Mesenchymal stem cell (in vitro differentiated cells and primary cell): ENCODE measurements around the gene SMARCA1.

Source experiments
- DNase-seq: peaks from one replicate; pipeline ENCODE4 v3.0.0-alpha.2; 2013
- H2AFZ ChIP-seq: one replicate; pipeline ENCODE4 v1.6.1; 2013; ENCODE audit warnings: low read depth, mild to moderate bottlenecking, control low read depth, inconsistent platforms, low read length, moderate library complexity
- H2AK5ac ChIP-seq: 2 replicates; pipeline ENCODE4 v1.6.1; 2013; ENCODE audit warnings: low read length, moderate library complexity, mild to moderate bottlenecking, inconsistent platforms; ENCODE audit not compliant: severe bottlenecking
- H2BK120ac ChIP-seq: one replicate; pipeline ENCODE4 v1.6.1; 2013; ENCODE audit warnings: low read depth, mild to moderate bottlenecking, inconsistent platforms, low read length, moderate library complexity
- H2BK12ac ChIP-seq, 2 experiments: one replicate each; pipeline ENCODE4 v1.6.1; 2013; ENCODE audit warnings: inconsistent platforms in 2 of 2, low read length in 2 of 2, mild to moderate bottlenecking in 2 of 2, moderate library complexity in 2 of 2, control low read depth in 1 of 2
- H2BK15ac ChIP-seq: one replicate; pipeline ENCODE4 v1.6.1; 2013; ENCODE audit warnings: mild to moderate bottlenecking, low read depth, inconsistent platforms; ENCODE audit not compliant: poor library complexity, severe bottlenecking
- H2BK5ac ChIP-seq: 2 replicates; pipeline ENCODE4 v1.6.1; 2013; ENCODE audit warnings: low read depth, mild to moderate bottlenecking, low read length, control low read depth, inconsistent platforms; ENCODE audit not compliant: poor library complexity, severe bottlenecking
- H3K14ac ChIP-seq, 2 experiments: one replicate each; pipeline ENCODE4 v1.6.1; 2013; ENCODE audit warnings: inconsistent platforms in 2 of 2, low read length in 2 of 2, control low read depth in 1 of 2, mild to moderate bottlenecking in 1 of 2, moderate library complexity in 1 of 2
- H3K18ac ChIP-seq, 2 experiments: one replicate each; pipeline ENCODE4 v1.6.1; 2013; ENCODE audit warnings: inconsistent platforms in 2 of 2, low read length in 2 of 2, control low read depth in 1 of 2, low read depth in 1 of 2, mild to moderate bottlenecking in 1 of 2
- H3K23ac ChIP-seq, 2 experiments: one replicate each; pipeline ENCODE4 v1.6.1; 2013; ENCODE audit warnings: inconsistent platforms in 2 of 2, low read length in 2 of 2, mild to moderate bottlenecking in 2 of 2, moderate library complexity in 2 of 2, control low read depth in 1 of 2
- H3K27ac ChIP-seq: 2 replicates; pipeline ENCODE4 v1.5.1; 2013; ENCODE audit warnings: mild to moderate bottlenecking, moderate library complexity, low read length, control low read depth, inconsistent platforms; ENCODE audit not compliant: poor library complexity, severe bottlenecking
- H3K27me3 ChIP-seq, 2 experiments: 2 replicates each; pipeline versions ENCODE4 v1.6.1 to v1.7.0; 2013; ENCODE audit warnings: low read length in 2 of 2, mild to moderate bottlenecking in 2 of 2, moderate library complexity in 2 of 2, control low read depth in 1 of 2, inconsistent platforms in 1 of 2; ENCODE audit not compliant: control insufficient read depth in 1 of 2, insufficient read depth in 1 of 2
- H3K36me3 ChIP-seq, 2 experiments: 2 replicates each; pipeline versions ENCODE4 v1.6.1 to v1.7.0; 2013; ENCODE audit warnings: low read length in 2 of 2, control low read depth in 1 of 2, inconsistent platforms in 1 of 2, low read depth in 1 of 2, mild to moderate bottlenecking in 1 of 2; ENCODE audit not compliant: insufficient read depth in 2 of 2, control insufficient read depth in 1 of 2
- H3K4ac ChIP-seq, 2 experiments: one replicate each; pipeline ENCODE4 v1.6.1; 2013; ENCODE audit warnings: inconsistent platforms in 2 of 2, low read length in 2 of 2, mild to moderate bottlenecking in 2 of 2, moderate library complexity in 2 of 2, control low read depth in 1 of 2, low read depth in 1 of 2
- H3K4me1 ChIP-seq: 2 replicates; pipeline ENCODE4 v1.6.1; 2013; ENCODE audit warnings: low read depth, low read length, control low read depth; ENCODE audit not compliant: control insufficient read depth, insufficient read depth
- H3K4me2 ChIP-seq: 2 replicates; pipeline ENCODE4 v1.6.1; 2013; ENCODE audit warnings: low read length, mild to moderate bottlenecking, inconsistent platforms; ENCODE audit not compliant: poor library complexity, severe bottlenecking
- H3K4me3 ChIP-seq, 2 experiments: 2 replicates each; pipeline versions ENCODE4 v1.5.1 to v1.7.0; 2013; ENCODE audit warnings: low read length in 2 of 2, mild to moderate bottlenecking in 2 of 2, control low read depth in 1 of 2, low read depth in 1 of 2; ENCODE audit not compliant: insufficient read depth in 1 of 2
- H3K79me1 ChIP-seq: replicated peaks from 2 replicates; pipeline ENCODE4 v1.6.1; 2013; ENCODE audit warnings: mild to moderate bottlenecking, control low read depth, low read length, inconsistent platforms; ENCODE audit not compliant: poor library complexity, severe bottlenecking
- H3K9ac ChIP-seq: 2 replicates; pipeline ENCODE4 v1.7.0; 2013; ENCODE audit warnings: mild to moderate bottlenecking, low read length, moderate library complexity
- H3K9me3 ChIP-seq: 2 replicates; pipeline ENCODE4 v1.7.0; 2013; ENCODE audit warnings: mild to moderate bottlenecking, low read length; ENCODE audit not compliant: control insufficient read depth
- H4K8ac ChIP-seq: one replicate; pipeline ENCODE4 v1.6.1; 2013; ENCODE audit warnings: inconsistent platforms, mild to moderate bottlenecking, low read length, moderate library complexity
- H4K91ac ChIP-seq: one replicate; pipeline ENCODE4 v1.6.1; 2013; ENCODE audit warnings: mild to moderate bottlenecking, low read length, inconsistent platforms
- WGBS: methylation state at CpG from one replicate; pipeline ENCODE4 v1.1.7; 2013; ENCODE audit warnings: mixed read lengths; 5-methylcytosine and 5-hydroxymethylcytosine counted together

SMARCA1 gene

GRCh38 chrX:129540068-129540653, 16.9 kb upstream of the SMARCA1 start, which contains the start of gene OCRL:
TSS of gene OCRL (plus strand) at chrX:129540259. CDS start at chrX:129540440, 181 bp downstream.
- H2BK15ac ChIP-seq, result no peak within 1 kb of the TSS
- peak within 1 kb of the TSS; percentile 89 for H2AFZ ChIP-seq
- no peak within 1 kb of the TSS for H4K8ac ChIP-seq
- H3K27ac ChIP-seq, result no peak within 1 kb of the TSS
- peak within 1 kb of the TSS; percentile 81 to 84 for H3K4me3 ChIP-seq
- H3K9me3 ChIP-seq, result no peaks in the 10 kb centered on the region
- H4K91ac ChIP-seq, result peak within 1 kb of the TSS; percentile 50
- peak within 1 kb of the TSS in 1 of 2 experiments; percentile 28 for H3K4ac ChIP-seq
- no peaks in the 10 kb centered on the region for H3K4me1 ChIP-seq
- peak within 1 kb of the TSS; percentile 73 for H3K4me2 ChIP-seq
- H2BK12ac ChIP-seq, result no peak within 1 kb of the TSS
- peak; percentile 70 for DNase-seq
- H2BK120ac ChIP-seq, result peak within 1 kb of the TSS; percentile 19
- no peak within 1 kb of the TSS for H2BK5ac ChIP-seq
- H3K18ac ChIP-seq, result peak within 1 kb of the TSS; percentile 79 to 90
- H3K23ac ChIP-seq, result no peak within 1 kb of the TSS
- H3K14ac ChIP-seq, result peak within 1 kb of the TSS in 1 of 2 experiments; percentile 88
- H3K36me3 ChIP-seq, result peaks cover 0 to 7% of the 10 kb centered on the region in 2 experiments
- 2% methylated on average over 23 of the region's 60 CpGs for WGBS
- no peaks in the 10 kb centered on the region for H3K27me3 ChIP-seq
- H2AK5ac ChIP-seq, result no peak within 1 kb of the TSS
- H3K9ac ChIP-seq, result peak within 1 kb of the TSS; percentile 80
- peaks cover 6% of the 10 kb centered on the region for H3K79me1 ChIP-seq

- Histone ChIP-seq H2AFZ (no peak overlapping the region), H4K8ac (no peak overlapping the region), H3K4me1 (no peaks in the 10 kb centered on the region), H3K36me3 (no peaks in the 10 kb centered on the region), H3K4ac (no peak overlapping the region), H3K27me3 (peaks cover 0 to 5% of the 10 kb centered on the region in 2 experiments), H2BK120ac (no peak overlapping the region), H3K9me3 (no peaks in the 10 kb centered on the region), H3K18ac (no peak overlapping the region), H3K9ac (no peak overlapping the region), H3K23ac (no peak overlapping the region), H3K14ac (no peak overlapping the region), H3K27ac (no peak overlapping the region), H2BK12ac (no peak overlapping the region), H2BK5ac (no peak overlapping the region), H2AK5ac (no peak overlapping the region), H3K79me1 (no peaks in the 10 kb centered on the region), H2BK15ac (no peak overlapping the region), H3K4me2 (no peak overlapping the region), H4K91ac (no peak overlapping the region), H3K4me3 (no peak overlapping the region)
- WGBS, result 100% methylated on average over 1 of the region's 4 CpGs
- peak; percentile 19 for DNase-seq
Measured at GRCh38 chrX:129534816-129535578, 11.7 kb upstream of the SMARCA1 start.

- Histone ChIP-seq H3K4ac (no peak overlapping the region), H2BK15ac (no peak overlapping the region), H2BK5ac (no peak overlapping the region), H2AFZ (no peak overlapping the region), H3K18ac (no peak overlapping the region), H3K27me3 (peaks cover 0 to 5% of the 10 kb centered on the region in 2 experiments), H3K4me1 (no peaks in the 10 kb centered on the region), H4K8ac (no peak overlapping the region), H4K91ac (no peak overlapping the region), H3K4me2 (no peak overlapping the region), H2BK120ac (no peak overlapping the region), H3K23ac (no peak overlapping the region), H2BK12ac (no peak overlapping the region), H3K14ac (no peak overlapping the region), H3K9ac (no peak overlapping the region), H3K9me3 (no peaks in the 10 kb centered on the region), H2AK5ac (no peak overlapping the region), H3K4me3 (no peak overlapping the region), H3K27ac (no peak overlapping the region), H3K79me1 (no peaks in the 10 kb centered on the region), H3K36me3 (no peaks in the 10 kb centered on the region)
- 87% methylated on average over 1 of the region's 1 CpG for WGBS
- no peak for DNase-seq
Measured at GRCh38 chrX:129531132-129531531, 7.8 kb upstream of the SMARCA1 start.

- no peak overlapping the region for H2BK15ac ChIP-seq
- no peak overlapping the region for H3K4me3 ChIP-seq
- no peak overlapping the region for H2AFZ ChIP-seq
- DNase-seq, result no peak
- no peak overlapping the region for H3K18ac ChIP-seq
- no peak overlapping the region for H2AK5ac ChIP-seq
- no peak overlapping the region for H4K8ac ChIP-seq
- 86% methylated on average over 5 of the region's 5 CpGs for WGBS
- H3K4ac ChIP-seq, result no peak overlapping the region
- no peak overlapping the region for H3K14ac ChIP-seq
- no peak overlapping the region for H3K23ac ChIP-seq
- no peak overlapping the region for H4K91ac ChIP-seq
- H3K4me2 ChIP-seq, result no peak overlapping the region
- H2BK12ac ChIP-seq, result no peak overlapping the region
- peaks cover 0 to 5% of the 10 kb centered on the region in 2 experiments for H3K27me3 ChIP-seq
- no peaks in the 10 kb centered on the region for H3K36me3 ChIP-seq
- no peak overlapping the region for H3K27ac ChIP-seq
- H3K9ac ChIP-seq, result no peak overlapping the region
- H3K4me1 ChIP-seq, result no peaks in the 10 kb centered on the region
- no peaks in the 10 kb centered on the region for H3K79me1 ChIP-seq
- no peaks in the 10 kb centered on the region for H3K9me3 ChIP-seq
- H2BK5ac ChIP-seq, result no peak overlapping the region
- H2BK120ac ChIP-seq, result no peak overlapping the region
Measured at GRCh38 chrX:129530410-129530809, 7.1 kb upstream of the SMARCA1 start.
